K562 (cell line): ENCODE data around the gene ACAA2. TPM values are rescaled to one million over a fixed set of nuclear protein-coding genes. Genes with fewer than 3 reads are reported as not detected.

Experiments used
- BRCA1 ChIP-seq, 2 experiments: fragments of 450-650 bp in 1 of 2; sonication (generic) in 1 of 2; formaldehyde crosslinking in 1 of 2; IDR thresholded peaks; 2 replicates each; pipeline versions ENCODE4 v1.5.0 to v1.6.1; 2017 to 2020; ENCODE audit warnings: mild to moderate bottlenecking in 1 of 2, missing genetic modification reagents in 1 of 2
- FOXM1 ChIP-seq, 2 experiments: fragments of 450-650 bp in 1 of 2; sonication (generic) in 1 of 2; formaldehyde crosslinking in 1 of 2; IDR thresholded peaks; 2 replicates each; pipeline versions ENCODE4 v1.6.1 to v1.9.0; 2017 to 2022; ENCODE audit warnings: low read depth in 2 of 2, mild to moderate bottlenecking in 2 of 2, missing genetic modification reagents in 1 of 2, moderate library complexity in 1 of 2
- KDM2B ChIP-seq: fragments of 250-450 bp; sonication (Bioruptor Pico); IDR thresholded peaks from 2 replicates; pipeline ENCODE4 v1.8.0; 2021; ENCODE audit warnings: mild to moderate bottlenecking, moderate library complexity
- KLF16 ChIP-seq: IDR thresholded peaks from 2 replicates; pipeline ENCODE4 v1.6.1; 2016; ENCODE audit warnings: antibody characterized with exemption
- LEF1 ChIP-seq: fragments of 450-650 bp; IDR thresholded peaks from 2 replicates; pipeline ENCODE4 v1.6.1; 2016; ENCODE audit warnings: mild to moderate bottlenecking
- RBM39 ChIP-seq: fragments of 200-400 bp; formaldehyde crosslinking; optimal IDR thresholded peaks from 2 replicates; pipeline ENCODE3; 2018; ENCODE audit warnings: low read depth, low read length
- RUNX1 ChIP-seq: sonication (generic); IDR thresholded peaks from 2 replicates; pipeline ENCODE4 v1.6.1; 2016; ENCODE audit warnings: antibody characterized with exemption, low read depth
- polyA plus RNA-seq, 8 experiments: library from polyadenylated mRNA; depleted of rRNA in 4 of 8; stranded (reverse) in 5 of 8; unstranded in 3 of 8; fragments of >200 nt; fragmentation: Nextera tagmentation in 2 of 8; fragmentation: Illumina TruSeq in 1 of 8; extraction: Ambion mirVana in 2 of 8; extraction: Trizol in 1 of 8; gene quantifications; 2 replicates each; pipeline versions ENCODE4 v1.2.1 to v1.2.3, GENCODE V29; 2011 to 2014; ENCODE audit warnings: inconsistent platforms in 1 of 8, missing spikeins in 1 of 8
- total RNA-seq, 7 experiments: library from RNA; depleted of rRNA in 6 of 7; stranded (reverse); fragments of >200 nt in 6 of 7; fragmentation: Illumina TruSeq in 2 of 7; extraction: Trizol in 2 of 7; gene quantifications; 2 replicates each; pipeline versions ENCODE4 v1.2.1 to v1.2.3, GENCODE V29; 2011 to 2021; ENCODE audit warnings: low replicate concordance in 1 of 7
- TF ChIP-seq, protein P1 (sequence below): fragments of 250-450 bp; sonication (Bioruptor Pico); IDR thresholded peaks from 2 replicates; pipeline ENCODE4 v1.5.0; 2021
- TF ChIP-seq, protein P2 (sequence below): sonication (generic); formaldehyde crosslinking; IDR thresholded peaks from 2 replicates; pipeline ENCODE4 v1.8.1; 2022; ENCODE audit warnings: missing genetic modification reagents

Gene ACAA2
- total and polyA plus RNA-seq, 9 of the 15 experiments (the other 6 are each of a cell fraction or from before 2014, with no cell fraction given) = 13.2 to 31.5 (median 21.7) TPM

DNA sequence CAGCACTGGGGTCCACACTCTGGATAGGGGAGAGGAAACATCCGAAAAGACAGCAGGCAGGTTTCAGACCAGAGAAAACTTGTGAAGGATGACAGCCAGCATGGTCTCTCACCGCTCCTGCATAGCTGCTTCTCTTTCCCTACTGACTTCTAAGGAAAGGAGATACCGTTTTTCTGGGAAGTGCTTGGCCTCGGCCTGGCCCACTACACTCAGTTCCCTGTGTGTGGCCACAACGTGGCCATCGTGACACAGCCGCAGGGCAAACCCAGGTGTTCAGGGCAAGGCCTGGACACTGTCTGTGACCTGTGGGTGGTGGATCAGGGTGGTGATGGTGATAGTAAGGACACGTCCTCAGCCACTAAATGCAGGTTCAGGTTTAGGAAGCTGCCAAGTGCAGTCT is 34.2 kb upstream of the ACAA2 start (continued):
- TF ChIP-seq, protein P1, sequence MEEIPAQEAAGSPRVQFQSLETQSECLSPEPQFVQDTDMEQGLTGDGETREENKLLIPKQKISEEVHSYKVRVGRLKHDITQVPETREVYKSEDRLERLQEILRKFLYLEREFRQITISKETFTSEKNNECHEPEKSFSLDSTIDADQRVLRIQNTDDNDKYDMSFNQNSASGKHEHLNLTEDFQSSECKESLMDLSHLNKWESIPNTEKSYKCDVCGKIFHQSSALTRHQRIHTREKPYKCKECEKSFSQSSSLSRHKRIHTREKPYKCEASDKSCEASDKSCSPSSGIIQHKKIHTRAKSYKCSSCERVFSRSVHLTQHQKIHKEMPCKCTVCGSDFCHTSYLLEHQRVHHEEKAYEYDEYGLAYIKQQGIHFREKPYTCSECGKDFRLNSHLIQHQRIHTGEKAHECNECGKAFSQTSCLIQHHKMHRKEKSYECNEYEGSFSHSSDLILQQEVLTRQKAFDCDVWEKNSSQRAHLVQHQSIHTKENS (CRISPR knock-in tag) = no peak
- TF ChIP-seq RBM39 (no peak), KDM2B (no peak), BRCA1 (IDR thresholded peaks at IDR 0.05) (no peak), BRCA1 (CRISPR knock-in tag; IDR thresholded peaks at IDR 0.05) (no peak), KLF16 (no peak), LEF1 (no peak), RUNX1 (no peak), FOXM1 (IDR thresholded peaks at IDR 0.05; ENCODE audit: low read depth) (no peak), FOXM1 (CRISPR knock-in tag; IDR thresholded peaks at IDR 0.05; ENCODE audit: low read depth) (no peak)
- TF ChIP-seq, protein P2, sequence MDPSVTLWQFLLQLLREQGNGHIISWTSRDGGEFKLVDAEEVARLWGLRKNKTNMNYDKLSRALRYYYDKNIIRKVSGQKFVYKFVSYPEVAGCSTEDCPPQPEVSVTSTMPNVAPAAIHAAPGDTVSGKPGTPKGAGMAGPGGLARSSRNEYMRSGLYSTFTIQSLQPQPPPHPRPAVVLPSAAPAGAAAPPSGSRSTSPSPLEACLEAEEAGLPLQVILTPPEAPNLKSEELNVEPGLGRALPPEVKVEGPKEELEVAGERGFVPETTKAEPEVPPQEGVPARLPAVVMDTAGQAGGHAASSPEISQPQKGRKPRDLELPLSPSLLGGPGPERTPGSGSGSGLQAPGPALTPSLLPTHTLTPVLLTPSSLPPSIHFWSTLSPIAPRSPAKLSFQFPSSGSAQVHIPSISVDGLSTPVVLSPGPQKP (CRISPR knock-in tag) = no peak
